Endothelial cell of umbilical vein (primary cell): ENCODE measurements around the gene C6. TPM values are rescaled to one million over a fixed set of nuclear protein-coding genes. Genes with fewer than 3 reads are reported as not detected.

Source experiments
- BruUV-seq: library from RNA; stranded (reverse); fragments of 400-500 nt; replicated peaks from 2 replicates; lab custom pipeline; 2021; lab: Mats Ljungman, UMichigan
- CTCF ChIA-PET: fragments of 300-600, 350-600 bp; sonication (Branson Sonifier 250); formaldehyde crosslinking; loops from one replicate; lab custom pipeline; 2021; ENCODE audit warnings: antibody characterized with exemption, inconsistent platforms; lab: Charles Lee
- POLR2A ChIA-PET: fragments of 300-600, 350-600 bp; sonication (Branson Sonifier 250); formaldehyde crosslinking; loops from one replicate; lab custom pipeline; 2021; ENCODE audit warnings: antibody characterized with exemption, inconsistent platforms; lab: Charles Lee
- DNase-seq: peaks from one replicate; pipeline ENCODE4 v3.0.0-alpha.2; 2011; ENCODE audit warnings: low read depth, low spot score
- FAIRE-seq: peaks from 2 replicates; lab custom pipeline; 2011; peaks lifted over from hg19 to GRCh38; lab: Jason Lieb, UNC
- H2AFZ ChIP-seq: 2 replicates; pipeline ENCODE4 v1.6.0; 2012; ENCODE audit warnings: low read depth, low read length, control low read depth, inconsistent platforms
- H3K27ac ChIP-seq: 2 replicates; pipeline ENCODE4 v1.5.1; 2011; ENCODE audit warnings: low read depth, mild to moderate bottlenecking, control low read depth, low read length, moderate library complexity; ENCODE audit not compliant: insufficient read depth
- H3K27me3 ChIP-seq, 2 experiments: 2 replicates each; pipeline versions ENCODE4 v1.6.0 to v1.6.1; 2011; ENCODE audit warnings: low read length in 2 of 2, mixed read lengths in 1 of 2; ENCODE audit not compliant: control insufficient read depth in 2 of 2, insufficient read depth in 2 of 2
- H3K36me3 ChIP-seq, 2 experiments: 2 replicates in 1 of 2; 3 replicates in 1 of 2; pipeline ENCODE4 v1.5.1; 2011; ENCODE audit warnings: low read length in 2 of 2, mild to moderate bottlenecking in 1 of 2, moderate library complexity in 1 of 2; ENCODE audit not compliant: control insufficient read depth in 2 of 2, insufficient read depth in 2 of 2; ENCODE audit errors: extremely low read depth in 1 of 2
- H3K4me1 ChIP-seq: 3 replicates; pipeline ENCODE4 v1.5.1; 2011; ENCODE audit warnings: mild to moderate bottlenecking, low read length; ENCODE audit not compliant: control insufficient read depth, insufficient read depth; ENCODE audit errors: extremely low read depth
- H3K4me2 ChIP-seq: 2 replicates; pipeline ENCODE4 v1.6.1; 2011; ENCODE audit warnings: low read length, control low read depth, mixed read lengths; ENCODE audit not compliant: insufficient read depth
- H3K4me3 ChIP-seq, 3 experiments: fragments of 200-600 bp in 1 of 3; sonication (generic), shearing (Covaris generic) in 1 of 3; replicated peaks in 1 of 3; 2 replicates each; pipeline ENCODE4 v1.5.1; 2011 to 2016; ENCODE audit warnings: control low read depth in 3 of 3, low read length in 3 of 3, mild to moderate bottlenecking in 2 of 3, inconsistent platforms in 1 of 3, low read depth in 1 of 3, moderate library complexity in 1 of 3; ENCODE audit not compliant: insufficient read depth in 1 of 3
- H3K79me2 ChIP-seq: 2 replicates; pipeline ENCODE4 v1.6.0; 2012; ENCODE audit warnings: low read length, inconsistent platforms; ENCODE audit not compliant: control insufficient read depth, insufficient read depth
- H3K9ac ChIP-seq: replicated peaks from 2 replicates; pipeline ENCODE3; 2011; ENCODE audit warnings: low read length, control low read depth; ENCODE audit not compliant: insufficient read depth; ENCODE audit errors: extremely low read depth
- H3K9me1 ChIP-seq: replicated peaks from 3 replicates; pipeline ENCODE4 v1.6.0; 2011; ENCODE audit warnings: mild to moderate bottlenecking, low read length; ENCODE audit not compliant: control insufficient read depth, insufficient read depth; ENCODE audit errors: extremely low read depth
- H3K9me3 ChIP-seq: replicated peaks from 2 replicates; pipeline ENCODE4 v1.5.1; 2012; ENCODE audit warnings: low read length, inconsistent platforms; ENCODE audit not compliant: control insufficient read depth, insufficient read depth
- H4K20me1 ChIP-seq: replicated peaks from 2 replicates; pipeline ENCODE3; 2011; ENCODE audit warnings: mild to moderate bottlenecking, low read length; ENCODE audit not compliant: control insufficient read depth, insufficient read depth; ENCODE audit errors: extremely low read depth
- CTCF ChIP-seq, 2 donors: IDR thresholded peaks; 1 replicate in 1 of 2; 2 replicates in 1 of 2; pipeline ENCODE4 v1.5.1; 2011; ENCODE audit warnings: low read length in 2 of 2, mild to moderate bottlenecking in 2 of 2, moderate library complexity in 2 of 2, control low read depth in 1 of 2, inconsistent platforms in 1 of 2, low read depth in 1 of 2; ENCODE audit not compliant: insufficient read depth in 1 of 2; ENCODE audit errors: extremely low read depth in 1 of 2
- EZH2 ChIP-seq: IDR thresholded peaks from 2 replicates; pipeline ENCODE4 v1.6.1; 2012; ENCODE audit warnings: borderline replicate concordance, low read depth, mild to moderate bottlenecking, moderate library complexity, low read length, inconsistent platforms; ENCODE audit not compliant: severe bottlenecking
- FOS ChIP-seq: IDR thresholded peaks from 2 replicates; pipeline ENCODE4 v1.6.1; 2011; ENCODE audit warnings: mild to moderate bottlenecking, low read length, moderate library complexity, borderline replicate concordance; ENCODE audit not compliant: insufficient read depth
- GATA2 ChIP-seq: IDR thresholded peaks from 2 replicates; pipeline ENCODE4 v1.7.0; 2011; ENCODE audit warnings: low read depth, mild to moderate bottlenecking, moderate library complexity, mixed read lengths, low read length; ENCODE audit not compliant: insufficient read length, insufficient read depth
- JUN ChIP-seq: IDR thresholded peaks from 2 replicates; pipeline ENCODE4 v1.6.1; 2011; ENCODE audit warnings: borderline replicate concordance, low read depth; ENCODE audit not compliant: insufficient read length, insufficient read depth
- MAX ChIP-seq: IDR thresholded peaks from 2 replicates; pipeline ENCODE4 v1.6.1; 2011; ENCODE audit not compliant: insufficient read depth, insufficient read length
- MYC ChIP-seq: IDR thresholded peaks from one replicate; pipeline ENCODE4 v1.6.1; 2011; ENCODE audit warnings: mild to moderate bottlenecking, low read depth, low read length
- POLR2A ChIP-seq: IDR thresholded peaks from 2 replicates; pipeline ENCODE4 v1.6.1; 2012; ENCODE audit warnings: low read depth, mild to moderate bottlenecking, control low read depth, low read length
- POLR2AphosphoS5 ChIP-seq: IDR thresholded peaks from 2 replicates; pipeline ENCODE4 v1.6.1; 2012; ENCODE audit warnings: low read depth, mild to moderate bottlenecking, control low read depth, low read length, moderate library complexity; ENCODE audit not compliant: insufficient read depth
- dilution Hi-C: fragments of 300-500 bp; cut with MboI; formaldehyde crosslinking; loops from one replicate; pipeline ENCODE4 v1.15.0; 2019; ENCODE audit warnings: low sequenced_read_pairs; ENCODE audit not compliant: extremely low pct_ligation_motif_present
- intact Hi-C: fragments of 100-400 bp; cut with micrococcal nuclease; formaldehyde crosslinking; loops from one replicate; pipeline ENCODE4 v1.10.0; 2022
- polyA plus RNA-seq, 4 experiments: library from polyadenylated mRNA; depleted of rRNA in 3 of 4; stranded (reverse) in 3 of 4; unstranded in 1 of 4; fragments of >200 nt; gene quantifications; 2 replicates each; pipeline versions ENCODE4 v1.2.1 to v1.2.3, GENCODE V29; 2011 to 2012; ENCODE audit warnings: missing spikeins in 1 of 4
- total RNA-seq: library from RNA; stranded (reverse); gene quantifications from 2 replicates; pipeline ENCODE4 v1.2.3, GENCODE V29; 2021

The C6 gene
- total and polyA plus RNA-seq, 2 donors (not counting 3 experiments of a cell fraction or from before 2014, with no cell fraction given), result not detected

- intact Hi-C loops, result no loop called here
- POLR2A ChIA-PET, result no interaction called here
These were observed 37.1 kb upstream of the C6 start for GRCh38 chr5:41250351-41250987.

More at GRCh38 chr5:41250351-41250987, 37.1 kb upstream of the C6 start:
- no peaks in the 10 kb centered on the region for H3K4me1 ChIP-seq
- dilution Hi-C loops, result no loop called here
- H3K4me2 ChIP-seq, result no peak overlapping the region
- H3K4me3 ChIP-seq, result no peak overlapping the region
- H2AFZ ChIP-seq, result no peak overlapping the region
- H3K9me1 ChIP-seq, result no peaks in the 10 kb centered on the region
- no peaks in the 10 kb centered on the region for H3K9me3 ChIP-seq
- BruUV-seq, result no TSS peak
- CTCF ChIA-PET, result interaction anchor here (0.9 to 1.8 kb wide), 2 partner anchors 11 to 20 kb away, joined by 3 to 5 read pairs; no protein-coding TSS in a partner anchor
- FAIRE-seq, result no peak
- no peaks in the 10 kb centered on the region for H4K20me1 ChIP-seq
- DNase-seq, result no peak
- H3K27me3 ChIP-seq, result no peaks in the 10 kb centered on the region
- H3K36me3 ChIP-seq, result no peaks in the 10 kb centered on the region
- no peak overlapping the region for H3K27ac ChIP-seq
- TF ChIP-seq MYC, result no peak
- TF ChIP-seq FOS, result no peak
- no peak for TF ChIP-seq POLR2A
- TF ChIP-seq MAX, result no peak
- TF ChIP-seq EZH2, result no peak
- TF ChIP-seq GATA2, result no peak
- TF ChIP-seq CTCF (IDR thresholded peaks at IDR 0.05; ENCODE audit: extremely low read depth in 1 of 2, insufficient read depth in 1 of 2, low read depth in 1 of 2, low read length in 2 of 2), result no peak
- TF ChIP-seq JUN, result no peak
- no peak for TF ChIP-seq POLR2AphosphoS5
- H3K9ac ChIP-seq, result no peak overlapping the region
- no peaks in the 10 kb centered on the region for H3K79me2 ChIP-seq
